CD8-positive, alpha-beta memory T cell (primary cell): ENCODE data around the gene MRPL46. TPM values are rescaled to one million over a fixed set of nuclear protein-coding genes. Genes with fewer than 3 reads are reported as not detected.
A peak's percentile ranks its signal among the peaks of the same experiment; 100 is the strongest.
"Not testable (repeated sequence)": the region's sequence is repeated elsewhere in the genome, so short reads cannot be mapped to it uniquely, and the experiment has no call there.

Experiments
- CTCF ChIA-PET: fragments of 350-600 bp; sonication (Branson Sonifier 250); formaldehyde crosslinking; loops from one replicate; lab custom pipeline; 2021; ENCODE audit warnings: antibody characterized with exemption; lab: Charles Lee
- POLR2A ChIA-PET: fragments of 350-600 bp; sonication (Branson Sonifier 250); formaldehyde crosslinking; loops from one replicate; lab custom pipeline; 2021; ENCODE audit warnings: antibody characterized with exemption; lab: Charles Lee
- DNase-seq, 5 donors: peaks; one replicate each; pipeline versions ENCODE4 v3.0.0 to v3.0.0-alpha.2; 2020 to 2022; ENCODE audit warnings: mixed read lengths in 1 of 5
- H3K27ac ChIP-seq: one replicate; pipeline ENCODE4 v1.7.0; 2013; ENCODE audit warnings: low read depth, mild to moderate bottlenecking, low read length, moderate library complexity
- H3K27me3 ChIP-seq: 2 replicates; pipeline ENCODE4 v1.7.0; 2013; ENCODE audit warnings: low read length, mild to moderate bottlenecking; ENCODE audit not compliant: insufficient read depth, poor library complexity, severe bottlenecking
- H3K36me3 ChIP-seq: 2 replicates; pipeline ENCODE4 v1.7.0; 2013; ENCODE audit warnings: mild to moderate bottlenecking, low read length, moderate library complexity; ENCODE audit not compliant: insufficient read depth
- H3K4me1 ChIP-seq: 2 replicates; pipeline ENCODE4 v1.7.0; 2013; ENCODE audit warnings: mild to moderate bottlenecking, low read length, moderate library complexity; ENCODE audit not compliant: insufficient read depth
- H3K4me3 ChIP-seq: 2 replicates; pipeline ENCODE4 v1.7.0; 2013; ENCODE audit warnings: mild to moderate bottlenecking, low read length
- H3K9me3 ChIP-seq: 2 replicates; pipeline ENCODE4 v1.7.0; 2013; ENCODE audit warnings: mild to moderate bottlenecking, low read length
- H3K27ac Mint-ChIP-seq, 8 donors: one replicate each; pipeline ENCODE4 v1.8.0; 2020 to 2021; ENCODE audit warnings: mixed read lengths in 8 of 8, mild to moderate bottlenecking in 6 of 8, inconsistent platforms in 3 of 8, moderate library complexity in 3 of 8
- H3K27me3 Mint-ChIP-seq, 2 donors: one replicate each; pipeline ENCODE4 v1.8.0; 2020 to 2021; ENCODE audit warnings: mixed read lengths in 2 of 2, mild to moderate bottlenecking in 1 of 2, moderate library complexity in 1 of 2
- H3K36me3 Mint-ChIP-seq, 3 donors: one replicate each; pipeline ENCODE4 v1.8.0; 2020 to 2021; ENCODE audit warnings: mixed read lengths in 3 of 3, inconsistent platforms in 1 of 3, mild to moderate bottlenecking in 1 of 3
- H3K4me1 Mint-ChIP-seq, 3 donors: one replicate each; pipeline ENCODE4 v1.8.0; 2020 to 2021; ENCODE audit warnings: mixed read lengths in 3 of 3, inconsistent platforms in 1 of 3, mild to moderate bottlenecking in 1 of 3
- H3K4me3 Mint-ChIP-seq, 7 donors: one replicate each; pipeline ENCODE4 v1.8.0; 2020 to 2021; ENCODE audit warnings: mixed read lengths in 7 of 7, mild to moderate bottlenecking in 6 of 7, moderate library complexity in 4 of 7, inconsistent platforms in 2 of 7
- H3K9me3 Mint-ChIP-seq, 5 donors: one replicate each; pipeline ENCODE4 v1.8.0; 2020 to 2022; ENCODE audit warnings: mixed read lengths in 5 of 5, mild to moderate bottlenecking in 3 of 5, moderate library complexity in 2 of 5, inconsistent platforms in 1 of 5
- polyA plus RNA-seq: library from polyadenylated mRNA; unstranded; fragments of 300-500 nt; fragmentation: Illumina TruSeq; gene quantifications from one replicate; pipeline ENCODE4 v1.2.3, GENCODE V29; 2021
- total RNA-seq, 2 experiments: library from RNA; stranded (reverse); gene quantifications; one replicate each; pipeline ENCODE4 v1.2.3, GENCODE V29; 2021

The MRPL46 gene
- total and polyA plus RNA-seq, 3 experiments from 2014 or later = 48.5 to 53.6 (median 51.2) TPM

DNA sequence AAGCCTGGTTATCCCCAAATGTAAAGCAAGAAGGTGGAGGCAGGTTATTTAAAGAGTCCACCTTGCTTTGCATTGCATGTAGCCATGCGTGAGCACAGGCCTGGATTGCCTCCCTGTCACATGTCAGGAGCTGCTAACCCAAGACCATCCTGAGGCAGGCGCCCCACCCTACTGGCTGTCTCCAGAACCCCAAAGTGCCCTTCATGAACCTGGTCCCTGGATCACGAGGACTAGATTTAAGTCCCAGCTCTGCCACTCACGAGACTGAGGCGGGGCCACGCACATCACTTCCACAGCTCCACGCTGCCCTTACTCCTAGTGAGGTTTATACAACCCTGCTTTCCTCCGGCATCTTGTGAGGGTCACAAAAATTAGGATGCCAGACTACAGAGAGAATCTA, 17.6 kb downstream of the MRPL46 start:
- no peaks in the 10 kb centered on the region for H3K36me3 ChIP-seq
- CTCF ChIA-PET = no interaction called here
- H3K27me3 ChIP-seq = peaks cover 4% of the 10 kb centered on the region
- DNase-seq = no peak
- peaks cover 7 to 27% of the 10 kb centered on the region in 2 donors for H3K27me3 Mint-ChIP-seq
- peaks cover 0 to 2% (median 0%) of the 10 kb centered on the region in 5 donors for H3K9me3 Mint-ChIP-seq
- no peak overlapping the region for H3K4me3 ChIP-seq
- POLR2A ChIA-PET = no interaction called here
- no peaks in the 10 kb centered on the region for H3K36me3 Mint-ChIP-seq
- H3K27ac ChIP-seq = no peak overlapping the region
- peaks cover 5 to 6% (median 6%) of the 10 kb centered on the region in 3 donors for H3K4me1 Mint-ChIP-seq
- no peaks in the 10 kb centered on the region for H3K4me1 ChIP-seq
- H3K4me3 Mint-ChIP-seq = no peak overlapping the region
- no peak overlapping the region for H3K27ac Mint-ChIP-seq
- H3K9me3 ChIP-seq = no peaks in the 10 kb centered on the region

DNA sequence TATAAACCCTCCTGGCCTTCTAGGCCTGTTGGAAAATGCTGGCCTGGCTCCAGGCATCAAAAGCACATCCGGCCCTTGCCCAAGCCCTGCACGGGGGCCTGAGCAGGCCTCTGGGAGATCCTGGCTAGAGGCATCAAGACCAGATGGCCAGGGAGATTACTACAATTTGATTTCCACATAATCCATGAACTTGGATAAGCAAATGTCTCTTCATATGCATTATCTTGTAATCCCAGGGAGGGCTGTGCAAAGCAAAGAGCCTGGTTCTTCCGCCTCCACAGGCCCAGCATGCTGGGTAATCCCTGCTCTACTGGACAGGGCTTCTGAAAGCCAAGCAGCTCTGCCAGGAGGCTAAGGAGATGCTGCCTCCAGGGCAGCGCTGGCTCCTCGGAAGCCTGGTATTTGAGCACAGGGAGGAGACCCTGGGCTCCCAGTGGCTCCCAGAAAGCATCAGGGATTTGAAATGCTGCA, 18.2 kb downstream of the MRPL46 start:
- Mint-ChIP-seq H3K27ac (no peak overlapping the region), H3K9me3 (peaks cover 0 to 7% (median under 1%) of the 10 kb centered on the region in 5 donors), H3K4me3 (no peak overlapping the region), H3K27me3 (peaks cover 11 to 32% of the 10 kb centered on the region in 2 donors), H3K36me3 (no peaks in the 10 kb centered on the region), H3K4me1 (peaks cover 5 to 6% (median 6%) of the 10 kb centered on the region in 3 donors)
- Histone ChIP-seq H3K4me1 (no peaks in the 10 kb centered on the region), H3K27ac (no peak overlapping the region), H3K4me3 (no peak overlapping the region), H3K27me3 (peaks cover 4% of the 10 kb centered on the region), H3K36me3 (no peaks in the 10 kb centered on the region), H3K9me3 (no peaks in the 10 kb centered on the region)
- no peak for DNase-seq
- POLR2A ChIA-PET = no interaction called here
- CTCF ChIA-PET = no interaction called here

DNA sequence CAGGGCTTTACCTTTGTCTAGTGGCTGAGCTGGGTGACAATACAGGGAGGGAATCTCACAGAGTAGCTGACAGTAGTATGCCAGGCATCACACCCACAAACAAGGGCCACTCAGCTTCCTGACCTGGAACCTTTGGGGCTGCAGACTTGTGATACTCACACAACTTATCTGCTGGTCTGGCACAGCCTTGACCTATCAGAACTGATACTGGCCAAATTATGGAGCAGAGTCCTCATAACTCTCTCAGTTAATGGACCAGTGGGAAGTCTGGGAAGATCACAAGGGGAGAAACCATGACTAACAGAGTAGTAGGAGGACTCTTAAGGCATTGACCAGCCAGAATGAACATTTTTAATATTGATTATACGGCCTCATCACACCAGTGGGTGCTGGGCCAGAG, 19.4 kb downstream of the MRPL46 start:
- POLR2A ChIA-PET = no interaction called here
- H3K36me3 ChIP-seq = no peaks in the 10 kb centered on the region
- H3K27me3 ChIP-seq = peaks cover 4% of the 10 kb centered on the region
- H3K4me1 ChIP-seq = no peaks in the 10 kb centered on the region
- no peak overlapping the region for H3K4me3 Mint-ChIP-seq
- peak overlapping the region in 1 of 8 donors; percentile 65 for H3K27ac Mint-ChIP-seq
- CTCF ChIA-PET = no interaction called here
- peaks cover 0 to 11% (median 0%) of the 10 kb centered on the region in 3 donors for H3K36me3 Mint-ChIP-seq
- no peak overlapping the region for H3K4me3 ChIP-seq
- peaks cover 12 to 44% of the 10 kb centered on the region in 2 donors for H3K27me3 Mint-ChIP-seq
- peaks cover 3 to 17% (median 10%) of the 10 kb centered on the region in 5 donors for H3K9me3 Mint-ChIP-seq
- no peak for DNase-seq
- H3K27ac ChIP-seq = no peak overlapping the region
- H3K4me1 Mint-ChIP-seq = peaks cover 5 to 6% (median 6%) of the 10 kb centered on the region in 3 donors
- no peaks in the 10 kb centered on the region for H3K9me3 ChIP-seq

DNA sequence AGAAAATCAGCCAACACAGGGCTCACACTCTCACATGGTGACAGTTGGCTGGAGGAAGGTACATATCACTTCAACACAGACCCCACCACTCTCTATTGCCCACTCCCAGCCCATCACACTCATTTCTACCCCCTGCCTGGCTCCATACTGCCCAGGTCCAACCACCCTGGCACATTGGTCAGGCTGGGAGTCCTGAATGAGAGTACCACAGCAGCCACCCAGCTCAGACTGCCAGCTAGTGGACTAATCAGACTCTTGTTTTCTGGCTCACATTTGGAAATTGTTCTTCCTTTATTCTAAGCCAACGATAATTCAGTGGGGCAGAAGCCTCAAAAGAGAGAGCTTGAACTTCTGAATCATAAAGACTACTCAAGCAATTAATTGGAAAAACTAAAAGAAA, 20.0 kb downstream of the MRPL46 start:
- H3K27ac Mint-ChIP-seq = no peak overlapping the region
- H3K36me3 Mint-ChIP-seq = peaks cover 0 to 14% (median 0%) of the 10 kb centered on the region in 3 donors
- DNase-seq = no peak
- peaks cover 5 to 6% (median 6%) of the 10 kb centered on the region in 3 donors for H3K4me1 Mint-ChIP-seq
- Histone ChIP-seq H3K27me3 (peaks cover 4% of the 10 kb centered on the region), H3K4me1 (no peaks in the 10 kb centered on the region), H3K27ac (no peak overlapping the region), H3K4me3 (no peak overlapping the region), H3K36me3 (no peaks in the 10 kb centered on the region), H3K9me3 (no peaks in the 10 kb centered on the region)
- ChIA-PET POLR2A (no interaction called here), CTCF (no interaction called here)
- H3K9me3 Mint-ChIP-seq = peaks cover 3 to 17% (median 11%) of the 10 kb centered on the region in 5 donors
- peak overlapping the region in 1 of 7 donors; percentile 34 for H3K4me3 Mint-ChIP-seq
- H3K27me3 Mint-ChIP-seq = peaks cover 12 to 47% of the 10 kb centered on the region in 2 donors

DNA sequence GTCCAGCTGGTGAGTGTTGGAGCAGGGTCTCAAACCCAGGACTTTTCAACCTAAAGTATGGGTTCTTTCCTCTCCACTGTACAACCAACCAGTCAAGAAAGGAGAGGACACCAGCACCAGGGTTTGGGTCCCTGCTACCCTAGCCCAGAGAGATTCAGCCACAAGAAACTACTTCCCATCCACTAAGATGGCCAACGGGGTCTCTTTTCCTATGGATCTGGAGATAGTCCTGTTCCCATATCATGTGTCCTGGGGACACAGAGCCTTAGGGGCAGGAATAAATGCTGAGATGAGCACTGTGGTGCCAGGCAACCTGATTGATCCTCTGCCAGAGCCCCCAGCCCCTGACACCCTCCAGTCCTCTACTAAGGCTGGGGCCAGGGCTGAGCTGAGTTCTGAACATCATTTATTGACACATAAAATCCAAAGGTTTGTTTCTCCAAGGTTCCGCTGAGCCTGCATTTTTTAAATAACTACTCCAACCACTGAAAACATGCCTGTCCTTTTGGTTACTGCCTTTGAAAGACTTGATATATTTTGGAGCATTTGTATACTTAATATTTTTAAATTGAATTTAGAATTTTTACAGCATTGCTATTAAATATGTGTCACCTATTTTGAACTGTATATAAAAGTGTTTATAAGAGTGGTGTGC, 26.0 kb downstream of the MRPL46 start:
- POLR2A ChIA-PET = no interaction called here
- H3K27me3 ChIP-seq = peaks cover 4% of the 10 kb centered on the region
- H3K4me3 Mint-ChIP-seq = no peak overlapping the region
- peaks cover 13 to 62% of the 10 kb centered on the region in 2 donors for H3K27me3 Mint-ChIP-seq
- H3K4me3 ChIP-seq = no peak overlapping the region
- H3K9me3 ChIP-seq = no peaks in the 10 kb centered on the region
- no peak for DNase-seq
- H3K36me3 Mint-ChIP-seq = peaks cover 0 to 14% (median 0%) of the 10 kb centered on the region in 3 donors
- no peaks in the 10 kb centered on the region for H3K4me1 ChIP-seq
- CTCF ChIA-PET = no interaction called here
- no peak overlapping the region for H3K27ac Mint-ChIP-seq
- no peaks in the 10 kb centered on the region for H3K4me1 Mint-ChIP-seq
- H3K9me3 Mint-ChIP-seq = peaks cover 5 to 19% (median 11%) of the 10 kb centered on the region in 5 donors
- H3K27ac ChIP-seq = no peak overlapping the region
- no peaks in the 10 kb centered on the region for H3K36me3 ChIP-seq

DNA sequence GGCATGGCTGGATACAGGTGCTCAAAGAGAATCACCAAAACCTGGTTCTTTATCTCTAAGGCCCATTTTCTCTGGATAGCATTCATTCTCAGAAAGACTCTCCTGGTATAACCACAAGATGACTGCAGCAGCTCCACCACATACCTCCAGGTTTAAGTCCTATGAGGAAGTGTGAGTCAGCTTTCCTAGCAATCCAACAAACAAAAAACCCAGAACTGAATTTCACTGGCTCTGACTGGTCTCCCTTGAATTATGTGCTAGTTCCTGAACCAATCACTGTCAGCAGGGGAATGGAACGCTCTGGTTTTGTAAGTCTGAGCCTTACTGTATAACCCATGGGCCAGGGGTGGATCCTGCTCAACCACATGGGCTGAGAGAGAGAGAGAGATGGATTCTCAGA, 27.2 kb downstream of the MRPL46 start:
- peaks cover 5 to 19% (median 11%) of the 10 kb centered on the region in 5 donors for H3K9me3 Mint-ChIP-seq
- H3K4me1 Mint-ChIP-seq = no peaks in the 10 kb centered on the region
- H3K27me3 Mint-ChIP-seq = peaks cover 17 to 60% of the 10 kb centered on the region in 2 donors
- no peaks in the 10 kb centered on the region for H3K4me1 ChIP-seq
- H3K4me3 Mint-ChIP-seq = no peak overlapping the region
- no peak for DNase-seq
- peaks cover 0 to 14% (median 0%) of the 10 kb centered on the region in 3 donors for H3K36me3 Mint-ChIP-seq
- H3K4me3 ChIP-seq = no peak overlapping the region
- no peaks in the 10 kb centered on the region for H3K9me3 ChIP-seq
- no peaks in the 10 kb centered on the region for H3K27me3 ChIP-seq
- POLR2A ChIA-PET = no interaction called here
- CTCF ChIA-PET = no interaction called here
- H3K36me3 ChIP-seq = no peaks in the 10 kb centered on the region
- H3K27ac ChIP-seq = no peak overlapping the region
- H3K27ac Mint-ChIP-seq = no peak overlapping the region

DNA sequence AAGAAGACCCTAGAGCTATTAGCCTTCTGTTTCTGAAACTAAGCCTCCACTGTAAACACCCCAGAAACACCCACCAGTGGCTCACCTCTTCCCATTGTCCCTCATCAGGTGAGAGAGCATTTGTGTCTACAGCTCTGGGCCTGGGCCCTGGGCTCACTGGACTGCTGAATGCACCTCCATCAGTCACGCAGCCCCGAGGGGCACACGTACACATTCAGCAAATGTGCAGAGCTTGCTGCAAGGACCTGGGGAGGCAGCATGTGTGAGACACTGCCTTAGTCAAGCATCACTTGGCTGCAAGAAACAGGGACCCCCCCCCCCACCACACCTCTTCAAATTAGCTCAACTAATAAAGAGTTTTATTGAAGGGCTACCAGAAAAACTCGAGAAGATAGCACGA, 29.0 kb downstream of the MRPL46 start:
- no peaks in the 10 kb centered on the region for H3K36me3 ChIP-seq
- Mint-ChIP-seq H3K36me3 (peaks cover 0 to 7% (median 0%) of the 10 kb centered on the region in 3 donors), H3K27me3 (peaks cover 10 to 44% of the 10 kb centered on the region in 2 donors), H3K4me3 (no peak overlapping the region), H3K9me3 (peaks cover under 1 to 7% (median 2%) of the 10 kb centered on the region in 5 donors), H3K4me1 (no peaks in the 10 kb centered on the region), H3K27ac (no peak overlapping the region)
- H3K27ac ChIP-seq = no peak overlapping the region
- no peak overlapping the region for H3K4me3 ChIP-seq
- no peaks in the 10 kb centered on the region for H3K27me3 ChIP-seq
- H3K4me1 ChIP-seq = no peaks in the 10 kb centered on the region
- ChIA-PET POLR2A (no interaction called here), CTCF (no interaction called here)
- no peak for DNase-seq
- H3K9me3 ChIP-seq = no peaks in the 10 kb centered on the region

DNA sequence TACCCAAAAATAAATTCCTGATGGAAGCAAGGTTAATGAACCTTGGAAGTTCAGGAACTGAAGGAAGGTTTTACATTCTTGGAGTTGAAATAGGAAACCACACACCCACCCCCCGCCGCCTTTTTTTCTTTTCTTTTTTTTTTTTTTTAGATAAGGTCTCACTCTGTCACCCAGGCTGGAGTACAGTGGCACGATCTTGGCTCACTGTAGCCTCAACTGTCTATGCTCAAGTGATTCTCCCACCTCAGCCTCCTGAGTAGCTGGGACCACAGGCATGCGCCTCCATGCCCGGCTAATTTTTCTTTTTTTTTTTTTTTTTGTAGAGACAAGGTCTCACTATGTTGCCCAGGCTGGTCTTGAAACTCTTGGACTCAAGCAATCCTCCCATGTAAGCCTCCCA, 33.1 kb downstream of the MRPL46 start:
- H3K4me1 Mint-ChIP-seq, DNase-seq, H3K27ac Mint-ChIP-seq, H3K4me3 Mint-ChIP-seq, CTCF ChIA-PET, H3K36me3 Mint-ChIP-seq, H3K36me3 ChIP-seq, H3K9me3 ChIP-seq, H3K27me3 ChIP-seq, H3K4me1 ChIP-seq, H3K9me3 Mint-ChIP-seq, H3K27ac ChIP-seq, H3K4me3 ChIP-seq, POLR2A ChIA-PET: not testable (repeated sequence)
- H3K27me3 Mint-ChIP-seq = peaks cover 9 to 35% of the 10 kb centered on the region in 2 donors
